ENCODE measurements around the gene FHOD1.

GRCh38 chr16:67270931-67271338 lies 23.7 kb upstream of the FHOD1 start:
- TF ChIP-seq CTCF (conservative IDR thresholded peaks at IDR 0.05 in 1 of 2, IDR thresholded peaks at IDR 0.05 in 1 of 2; ENCODE audit: low read depth in 1 of 2, low read length in 2 of 2): no peak
- TF ChIP-seq EZH2 (IDR thresholded peaks at IDR 0.05; ENCODE audit: low read length, missing control alignments): no peak
